Ishikawa (cell line): Measurements from ENCODE around the gene TMEM129.

Experiments used
- CEBPB ChIP-seq: IDR thresholded peaks from 2 replicates; pipeline ENCODE4 v1.6.1; 2012
- CREB1 ChIP-seq: IDR thresholded peaks from 2 replicates; pipeline ENCODE4 v1.6.1; 2012; ENCODE audit warnings: low read depth
- EGR1 ChIP-seq: IDR thresholded peaks from 2 replicates; pipeline ENCODE4 v1.6.1; 2012
- EP300 ChIP-seq: IDR thresholded peaks from 2 replicates; pipeline ENCODE4 v1.6.1; 2012; ENCODE audit warnings: borderline replicate concordance
- FOXM1 ChIP-seq: IDR thresholded peaks from 2 replicates; pipeline ENCODE4 v1.6.1; 2012; ENCODE audit warnings: low read depth, borderline replicate concordance
- NFIC ChIP-seq: IDR thresholded peaks from 2 replicates; pipeline ENCODE4 v1.6.1; 2012
- RAD21 ChIP-seq: IDR thresholded peaks from 2 replicates; pipeline ENCODE4 v1.6.1; 2012; ENCODE audit warnings: low read depth
- TAF1 ChIP-seq: IDR thresholded peaks from 2 replicates; pipeline ENCODE4 v1.6.1; 2012; ENCODE audit warnings: low read depth, mild to moderate bottlenecking
- TCF12 ChIP-seq: IDR thresholded peaks from 2 replicates; pipeline ENCODE4 v1.6.1; 2012; ENCODE audit warnings: low read depth
- TEAD4 ChIP-seq: IDR thresholded peaks from 2 replicates; pipeline ENCODE4 v1.6.1; 2012
- YY1 ChIP-seq: IDR thresholded peaks from 2 replicates; pipeline ENCODE4 v1.6.1; 2012; ENCODE audit warnings: low read depth
- ZBTB7A ChIP-seq: IDR thresholded peaks from 2 replicates; pipeline ENCODE4 v1.6.1; 2012; ENCODE audit warnings: low read depth
- TF ChIP-seq, protein P1 (sequence below): IDR thresholded peaks from 2 replicates; pipeline ENCODE4 v1.6.1; 2012
- TF ChIP-seq, protein P2 (sequence below): IDR thresholded peaks from 2 replicates; pipeline ENCODE4 v1.6.1; 2012
- TF ChIP-seq, protein P3 (sequence below): IDR thresholded peaks from 2 replicates; pipeline ENCODE4 v1.6.1; 2012; ENCODE audit warnings: low read depth, mild to moderate bottlenecking

The TMEM129 gene

DNA sequence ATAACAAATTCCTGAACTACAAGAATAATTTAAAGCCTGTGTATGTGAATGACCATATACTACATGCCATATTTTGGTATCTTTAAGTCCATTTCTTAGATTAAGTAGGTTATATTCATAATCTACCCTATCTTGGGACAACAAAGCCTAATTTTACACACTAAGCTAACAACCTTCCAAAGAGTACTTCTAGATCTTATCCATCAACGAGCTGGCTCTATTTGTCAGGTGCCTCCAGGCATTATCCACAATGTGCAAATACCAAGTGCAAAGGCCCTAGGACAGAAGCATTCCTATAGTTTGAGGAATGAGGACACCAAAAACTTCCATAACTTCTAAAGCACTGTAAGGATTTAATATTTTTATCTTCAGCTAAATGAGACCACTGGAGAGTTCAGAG is 12.5 kb downstream of the TMEM129 start:
- no peak for TF ChIP-seq YY1
- TF ChIP-seq ZBTB7A = no peak
- no peak for TF ChIP-seq RAD21
- TF ChIP-seq FOXM1 = no peak
- TF ChIP-seq EGR1 = no peak
- TF ChIP-seq, protein P1, sequence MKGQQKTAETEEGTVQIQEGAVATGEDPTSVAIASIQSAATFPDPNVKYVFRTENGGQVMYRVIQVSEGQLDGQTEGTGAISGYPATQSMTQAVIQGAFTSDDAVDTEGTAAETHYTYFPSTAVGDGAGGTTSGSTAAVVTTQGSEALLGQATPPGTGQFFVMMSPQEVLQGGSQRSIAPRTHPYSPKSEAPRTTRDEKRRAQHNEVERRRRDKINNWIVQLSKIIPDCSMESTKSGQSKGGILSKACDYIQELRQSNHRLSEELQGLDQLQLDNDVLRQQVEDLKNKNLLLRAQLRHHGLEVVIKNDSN = no peak
- no peak for TF ChIP-seq NFIC
- TF ChIP-seq TEAD4 = no peak
- TF ChIP-seq, protein P2, sequence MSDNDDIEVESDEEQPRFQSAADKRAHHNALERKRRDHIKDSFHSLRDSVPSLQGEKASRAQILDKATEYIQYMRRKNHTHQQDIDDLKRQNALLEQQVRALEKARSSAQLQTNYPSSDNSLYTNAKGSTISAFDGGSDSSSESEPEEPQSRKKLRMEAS = no peak
- TF ChIP-seq CREB1 = no peak

DNA sequence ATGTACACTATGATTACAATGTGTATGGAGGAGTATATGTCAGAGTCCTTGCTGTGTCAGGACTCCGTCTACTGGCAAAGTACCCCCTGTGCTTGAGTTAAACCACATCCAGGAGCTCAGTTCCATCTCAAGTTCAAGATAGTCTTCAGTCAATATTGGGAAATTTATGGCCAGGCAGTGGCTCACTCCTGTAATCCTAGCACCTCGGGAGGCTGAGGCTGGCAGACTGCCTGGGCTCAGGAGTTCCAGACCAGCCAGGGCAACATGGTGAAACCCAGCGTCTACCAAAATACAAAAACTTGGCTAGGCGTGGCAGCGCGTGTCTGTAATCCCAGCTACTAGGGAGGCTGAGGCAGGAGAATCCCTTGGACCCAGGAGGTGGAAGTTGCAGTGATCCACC is 14.8 kb downstream of the TMEM129 start:
- TF ChIP-seq NFIC (no peak), FOXM1 (no peak), CEBPB (no peak), TAF1 (no peak), EGR1 (no peak), TEAD4 (no peak), CREB1 (no peak), RAD21 (no peak), YY1 (no peak), TCF12 (no peak), EP300 (no peak), ZBTB7A (no peak)
- TF ChIP-seq, protein P2 = no peak
- TF ChIP-seq, protein P1 = no peak
- TF ChIP-seq, protein P3, sequence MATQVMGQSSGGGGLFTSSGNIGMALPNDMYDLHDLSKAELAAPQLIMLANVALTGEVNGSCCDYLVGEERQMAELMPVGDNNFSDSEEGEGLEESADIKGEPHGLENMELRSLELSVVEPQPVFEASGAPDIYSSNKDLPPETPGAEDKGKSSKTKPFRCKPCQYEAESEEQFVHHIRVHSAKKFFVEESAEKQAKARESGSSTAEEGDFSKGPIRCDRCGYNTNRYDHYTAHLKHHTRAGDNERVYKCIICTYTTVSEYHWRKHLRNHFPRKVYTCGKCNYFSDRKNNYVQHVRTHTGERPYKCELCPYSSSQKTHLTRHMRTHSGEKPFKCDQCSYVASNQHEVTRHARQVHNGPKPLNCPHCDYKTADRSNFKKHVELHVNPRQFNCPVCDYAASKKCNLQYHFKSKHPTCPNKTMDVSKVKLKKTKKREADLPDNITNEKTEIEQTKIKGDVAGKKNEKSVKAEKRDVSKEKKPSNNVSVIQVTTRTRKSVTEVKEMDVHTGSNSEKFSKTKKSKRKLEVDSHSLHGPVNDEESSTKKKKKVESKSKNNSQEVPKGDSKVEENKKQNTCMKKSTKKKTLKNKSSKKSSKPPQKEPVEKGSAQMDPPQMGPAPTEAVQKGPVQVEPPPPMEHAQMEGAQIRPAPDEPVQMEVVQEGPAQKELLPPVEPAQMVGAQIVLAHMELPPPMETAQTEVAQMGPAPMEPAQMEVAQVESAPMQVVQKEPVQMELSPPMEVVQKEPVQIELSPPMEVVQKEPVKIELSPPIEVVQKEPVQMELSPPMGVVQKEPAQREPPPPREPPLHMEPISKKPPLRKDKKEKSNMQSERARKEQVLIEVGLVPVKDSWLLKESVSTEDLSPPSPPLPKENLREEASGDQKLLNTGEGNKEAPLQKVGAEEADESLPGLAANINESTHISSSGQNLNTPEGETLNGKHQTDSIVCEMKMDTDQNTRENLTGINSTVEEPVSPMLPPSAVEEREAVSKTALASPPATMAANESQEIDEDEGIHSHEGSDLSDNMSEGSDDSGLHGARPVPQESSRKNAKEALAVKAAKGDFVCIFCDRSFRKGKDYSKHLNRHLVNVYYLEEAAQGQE = no peak

DNA sequence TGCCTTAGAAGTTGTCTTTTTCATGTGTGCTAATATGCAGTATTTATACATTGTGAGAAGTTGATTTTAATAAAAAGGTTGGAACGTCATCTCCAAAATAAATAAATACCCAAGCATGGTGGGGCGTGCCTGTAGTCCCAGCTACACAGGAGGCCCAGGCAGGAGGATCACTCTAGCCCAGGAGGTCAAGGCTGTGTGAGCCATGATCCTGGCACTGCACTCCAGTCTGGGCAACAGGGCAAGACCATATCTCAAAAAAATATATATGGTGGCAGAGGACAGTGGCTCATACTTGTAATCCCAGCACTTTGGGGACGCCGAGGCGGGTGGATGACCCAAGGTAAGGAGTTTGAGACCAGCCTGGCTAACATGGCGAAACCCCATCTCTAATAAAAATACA is 15.4 kb downstream of the TMEM129 start:
- TF ChIP-seq NFIC (no peak), ZBTB7A (no peak), RAD21 (no peak), TEAD4 (no peak), EP300 (no peak), TCF12 (no peak), TAF1 (no peak), YY1 (no peak), FOXM1 (no peak), CEBPB (no peak), EGR1 (no peak)
- TF ChIP-seq, protein P2 = no peak
- TF ChIP-seq, protein P1 = no peak
- TF ChIP-seq, protein P3 = no peak

DNA sequence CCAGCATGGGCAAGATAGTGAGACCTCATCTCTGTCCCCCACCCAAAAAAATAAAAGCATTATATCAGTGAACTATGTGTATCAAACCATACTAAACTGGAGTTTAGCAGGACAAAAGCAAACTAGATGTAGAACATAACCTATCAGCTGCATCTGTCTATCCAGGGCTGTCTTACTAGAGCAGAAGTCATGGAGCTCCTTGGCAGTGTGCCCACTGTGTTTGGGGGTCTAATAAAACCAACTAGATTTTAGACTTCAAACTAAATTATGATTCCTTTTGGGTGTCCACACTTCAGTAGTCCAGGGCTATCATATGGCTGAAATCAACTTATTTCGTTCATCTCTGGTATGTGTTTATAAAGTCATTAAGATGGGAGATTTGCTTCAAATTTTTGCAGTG is 17.3 kb downstream of the TMEM129 start:
- TF ChIP-seq TCF12 = no peak
- no peak for TF ChIP-seq FOXM1
- TF ChIP-seq TEAD4 = no peak
- TF ChIP-seq CREB1 = no peak

DNA sequence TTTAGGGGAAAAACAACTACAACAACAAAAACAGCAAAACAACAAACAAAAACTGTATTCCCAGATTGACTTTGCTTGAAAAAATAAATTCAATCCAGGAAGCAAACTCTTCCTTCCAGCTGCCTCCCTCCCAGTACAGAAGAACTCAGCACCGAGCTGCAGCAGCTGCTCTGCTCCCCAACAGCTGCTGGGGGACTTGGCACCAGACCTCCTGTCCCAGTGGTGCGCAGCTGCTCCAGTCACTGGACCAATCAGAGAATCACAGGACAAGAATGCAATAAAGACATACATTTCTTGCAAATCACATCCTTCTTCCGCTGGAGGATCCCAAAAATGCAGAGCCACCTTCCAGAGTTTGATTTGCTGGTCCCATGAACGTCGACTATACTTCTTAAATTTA is 25.2 kb downstream of the TMEM129 start:
- TF ChIP-seq, protein P1 = no peak
- TF ChIP-seq TEAD4 (no peak), ZBTB7A (no peak), TCF12 (no peak), CEBPB (no peak), EGR1 (no peak), CREB1 (no peak), NFIC (no peak), RAD21 (no peak), TAF1 (no peak), FOXM1 (no peak), EP300 (no peak), YY1 (no peak)
- TF ChIP-seq, protein P3 = no peak
- TF ChIP-seq, protein P2 = no peak
